Tibial nerve (tissue), 4 donors: Measurements from ENCODE around the gene COL8A2. TPM values are rescaled to one million over a fixed set of nuclear protein-coding genes. Genes with fewer than 3 reads are reported as not detected.

Experiments used
- DNase-seq, 2 donors: peaks; one replicate each; pipeline ENCODE4 v3.0.0-alpha.2; 2019; ENCODE audit warnings: low spot score in 2 of 2
- H3K27ac ChIP-seq, 4 donors: fragments of 200-600 bp; sonication (generic) in 3 of 4; one replicate each; pipeline ENCODE4 v1.5.1; 2017 to 2019; ENCODE audit warnings: mild to moderate bottlenecking in 1 of 4
- H3K27me3 ChIP-seq, 2 donors: fragments of 200-600 bp; sonication (generic) in 1 of 2; one replicate each; pipeline versions ENCODE4 v1.5.1 to v1.6.0; 2017 to 2019
- H3K36me3 ChIP-seq, 3 donors: fragments of 200-600 bp; sonication (generic); one replicate each; pipeline ENCODE4 v1.5.1; 2018 to 2019
- H3K4me1 ChIP-seq, 4 donors: fragments of 200-600 bp; sonication (generic) in 3 of 4; one replicate each; pipeline ENCODE4 v1.5.1; 2017 to 2019
- H3K4me3 ChIP-seq, 4 donors: fragments of 200-600 bp; sonication (generic) in 3 of 4; one replicate each; pipeline ENCODE4 v1.5.1; 2017 to 2019; ENCODE audit warnings: mild to moderate bottlenecking in 1 of 4, moderate library complexity in 1 of 4
- H3K9me3 ChIP-seq, 4 donors: fragments of 200-600 bp; sonication (generic) in 3 of 4; one replicate each; pipeline ENCODE4 v1.5.1; 2017 to 2019
- EP300 ChIP-seq, 2 donors: sonication (generic); formaldehyde crosslinking; IDR thresholded peaks; one replicate each; pipeline ENCODE4 v1.6.1; 2017; ENCODE audit warnings: antibody characterized with exemption in 2 of 2, mild to moderate bottlenecking in 1 of 2
- POLR2A ChIP-seq, 2 donors: fragments of 450-650 bp; IDR thresholded peaks; one replicate each; pipeline ENCODE4 v1.6.1; 2017; ENCODE audit warnings: antibody characterized with exemption in 2 of 2, mild to moderate bottlenecking in 2 of 2, moderate library complexity in 2 of 2
- WGBS, 2 donors: methylation state at CpG; one replicate each; pipeline ENCODE4 v1.1.5; 2018; 5-methylcytosine and 5-hydroxymethylcytosine counted together
- total RNA-seq, 4 donors: library from RNA; depleted of rRNA; stranded (reverse); fragments of >200 nt; gene quantifications; one replicate each; pipeline ENCODE4 v1.1.0, GENCODE V29; 2016
- TF ChIP-seq, protein P1 (sequence below), 5 experiments: fragments of 200-600 bp in 3 of 5; fragments of 450-650 bp in 2 of 5; sonication (generic) in 3 of 5; IDR thresholded peaks; one replicate each; pipeline ENCODE4 v1.5.1; 2016 to 2019; ENCODE audit warnings: antibody characterized with exemption in 5 of 5, mild to moderate bottlenecking in 3 of 5, moderate library complexity in 2 of 5

Gene COL8A2
- total RNA-seq, 4 donors from 2014 or later: 26.7 to 57.9 (median 50.2) TPM

GRCh38 chr1:36122062-36123030 is 2.7 kb downstream of the COL8A2 start:
- Histone ChIP-seq H3K27me3 (no peaks in the 10 kb centered on the region), H3K4me1 (peaks cover 0 to 71% (median 19%) of the 10 kb centered on the region in 4 donors)

DNA sequence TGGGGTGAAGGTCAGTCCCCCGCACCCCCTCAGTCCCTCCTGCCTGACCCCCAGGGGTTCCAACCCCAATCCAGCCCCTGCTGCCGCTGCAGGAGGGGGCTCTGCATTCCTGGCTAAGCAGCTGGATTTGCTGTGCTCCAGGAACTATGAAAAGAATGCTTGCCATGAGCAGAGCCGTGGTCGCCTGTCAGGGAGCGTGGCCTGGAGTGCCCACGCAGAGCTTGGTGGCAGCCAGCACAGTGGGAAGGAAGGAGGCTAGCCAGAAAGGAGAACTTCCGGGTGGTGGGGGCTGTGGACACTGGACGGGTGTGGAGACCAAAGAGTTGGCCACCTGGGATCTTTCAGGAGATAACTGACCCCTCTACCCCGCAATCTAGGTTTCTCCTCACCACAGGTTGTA is 5.6 kb downstream of the COL8A2 start:
- Histone ChIP-seq H3K27ac (peak overlapping the region; percentile 51 to 84 (median 64)), H3K36me3 (no peaks in the 10 kb centered on the region), H3K4me1 (peaks cover 0 to 75% (median 32%) of the 10 kb centered on the region in 4 donors), H3K27me3 (no peaks in the 10 kb centered on the region), H3K9me3 (no peaks in the 10 kb centered on the region), H3K4me3 (no peak overlapping the region)
- no peak for DNase-seq
- TF ChIP-seq EP300 (IDR thresholded peaks at IDR 0.05): no peak
- TF ChIP-seq POLR2A (IDR thresholded peaks at IDR 0.05): no peak
- 18 to 24% methylated on average over 8 to 9 of the region's 9 CpGs for WGBS, 2 donors

More at GRCh38 chr1:36122062-36123030, 2.7 kb downstream of the COL8A2 start:
- no peaks in the 10 kb centered on the region for H3K9me3 ChIP-seq
- TF ChIP-seq, protein P1, sequence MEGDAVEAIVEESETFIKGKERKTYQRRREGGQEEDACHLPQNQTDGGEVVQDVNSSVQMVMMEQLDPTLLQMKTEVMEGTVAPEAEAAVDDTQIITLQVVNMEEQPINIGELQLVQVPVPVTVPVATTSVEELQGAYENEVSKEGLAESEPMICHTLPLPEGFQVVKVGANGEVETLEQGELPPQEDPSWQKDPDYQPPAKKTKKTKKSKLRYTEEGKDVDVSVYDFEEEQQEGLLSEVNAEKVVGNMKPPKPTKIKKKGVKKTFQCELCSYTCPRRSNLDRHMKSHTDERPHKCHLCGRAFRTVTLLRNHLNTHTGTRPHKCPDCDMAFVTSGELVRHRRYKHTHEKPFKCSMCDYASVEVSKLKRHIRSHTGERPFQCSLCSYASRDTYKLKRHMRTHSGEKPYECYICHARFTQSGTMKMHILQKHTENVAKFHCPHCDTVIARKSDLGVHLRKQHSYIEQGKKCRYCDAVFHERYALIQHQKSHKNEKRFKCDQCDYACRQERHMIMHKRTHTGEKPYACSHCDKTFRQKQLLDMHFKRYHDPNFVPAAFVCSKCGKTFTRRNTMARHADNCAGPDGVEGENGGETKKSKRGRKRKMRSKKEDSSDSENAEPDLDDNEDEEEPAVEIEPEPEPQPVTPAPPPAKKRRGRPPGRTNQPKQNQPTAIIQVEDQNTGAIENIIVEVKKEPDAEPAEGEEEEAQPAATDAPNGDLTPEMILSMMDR (IDR thresholded peaks at IDR 0.05): no peak
- TF ChIP-seq POLR2A (IDR thresholded peaks at IDR 0.05) (no peak), EP300 (IDR thresholded peaks at IDR 0.05) (no peak)
- no peaks in the 10 kb centered on the region for H3K36me3 ChIP-seq
- H3K4me3 ChIP-seq: no peak overlapping the region
- no peak for DNase-seq
- WGBS, 2 donors: 75 to 78% methylated on average over 12 of the region's 12 CpGs
- H3K27ac ChIP-seq: peak overlapping the region in 3 of 4 donors; percentile 32 to 88 (median 79)

- Histone ChIP-seq H3K27me3 (no peaks in the 10 kb centered on the region), H3K4me3 (no peak overlapping the region), H3K27ac (peak overlapping the region in 3 of 4 donors; percentile 51 to 84 (median 73)), H3K4me1 (peaks cover 0 to 67% (median 30%) of the 10 kb centered on the region in 4 donors), H3K36me3 (no peaks in the 10 kb centered on the region), H3K9me3 (no peaks in the 10 kb centered on the region)
- no peak for TF ChIP-seq EP300 (IDR thresholded peaks at IDR 0.05)
- TF ChIP-seq POLR2A (IDR thresholded peaks at IDR 0.05): no peak
- TF ChIP-seq, protein P1 (IDR thresholded peaks at IDR 0.05): no peak
- no peak for DNase-seq
- WGBS, 2 donors: 51 to 53% methylated on average over 8 to 10 of the region's 10 CpGs
Measured at GRCh38 chr1:36118447-36119204, 6.4 kb downstream of the COL8A2 start.

- no peaks in the 10 kb centered on the region for H3K9me3 ChIP-seq
- no peak overlapping the region for H3K4me3 ChIP-seq
- 79 to 85% methylated on average over 5 of the region's 5 CpGs for WGBS, 2 donors
- no peaks in the 10 kb centered on the region for H3K27me3 ChIP-seq
- H3K27ac ChIP-seq: peak overlapping the region in 2 of 4 donors; percentile 84 to 90
- no peak for DNase-seq
- TF ChIP-seq EP300 (IDR thresholded peaks at IDR 0.05) (no peak), POLR2A (IDR thresholded peaks at IDR 0.05) (no peak)
- TF ChIP-seq, protein P1 (IDR thresholded peaks at IDR 0.05): no peak
- H3K4me1 ChIP-seq: peaks cover 0 to 61% (median 30%) of the 10 kb centered on the region in 4 donors
- H3K36me3 ChIP-seq: no peaks in the 10 kb centered on the region
Measured at GRCh38 chr1:36116901-36117300, 8.1 kb downstream of the COL8A2 start.

DNA sequence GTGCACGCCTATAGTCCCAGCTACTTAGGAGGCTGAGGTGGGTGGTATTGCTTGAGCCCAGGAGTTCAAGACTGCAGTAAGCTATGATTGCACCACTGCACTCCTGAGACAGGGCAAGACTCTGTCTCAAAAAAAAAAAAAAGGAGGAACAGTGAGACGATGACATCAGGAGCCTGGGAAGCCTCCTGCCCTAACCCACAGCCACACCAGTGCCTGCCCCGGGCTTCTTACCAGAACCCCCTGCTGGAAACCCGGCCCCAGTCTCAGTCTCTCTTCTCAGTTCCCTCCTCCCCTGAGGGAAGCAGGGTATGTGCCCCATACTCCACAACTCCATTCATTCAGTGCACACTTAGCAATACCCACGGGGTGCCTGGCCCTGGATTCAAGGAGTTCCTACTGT is 9.1 kb downstream of the COL8A2 start:
- 48 to 50% methylated on average over 5 of the region's 5 CpGs for WGBS, 2 donors
- DNase-seq: no peak
- no peaks in the 10 kb centered on the region for H3K27me3 ChIP-seq
- H3K4me1 ChIP-seq: peaks cover 0 to 61% (median 30%) of the 10 kb centered on the region in 4 donors
- peak overlapping the region in 3 of 4 donors; percentile 54 to 90 (median 84) for H3K27ac ChIP-seq
- no peak overlapping the region for H3K4me3 ChIP-seq
- TF ChIP-seq POLR2A (IDR thresholded peaks at IDR 0.05) (no peak), EP300 (IDR thresholded peaks at IDR 0.05) (no peak)
- TF ChIP-seq, protein P1 (IDR thresholded peaks at IDR 0.05): no peak
- no peaks in the 10 kb centered on the region for H3K9me3 ChIP-seq
- no peaks in the 10 kb centered on the region for H3K36me3 ChIP-seq
